ENCODE results near the gene UNC5B.

Gene UNC5B

GRCh38 chr10:71234004-71234894, 21.9 kb downstream of the UNC5B start:
- Histone ChIP-seq H3K4me2 (ENCODE audit: low read length) (no peak overlapping the region), H3K4me3 (ENCODE audit: low read depth, low read length) (no peak overlapping the region), H3K36me3 (ENCODE audit: control insufficient read depth, insufficient read depth, low read length) (no peaks in the 10 kb centered on the region), H3K4me1 (peaks cover 16% of the 10 kb centered on the region), H3K27me3 (ENCODE audit: control insufficient read depth, insufficient read depth, low read length) (no peaks in the 10 kb centered on the region), H3K79me2 (no peaks in the 10 kb centered on the region), H2AFZ (no peak overlapping the region), H3K9me3 (ENCODE audit: control insufficient read depth, low read length) (no peaks in the 10 kb centered on the region), H3K9ac (no peak overlapping the region), H3K27ac (no peak overlapping the region)
- no peak for TF ChIP-seq CTCF (IDR thresholded peaks at IDR 0.05)

GRCh38 chr10:71234970-71235685, 22.8 kb downstream of the UNC5B start:
- no peak overlapping the region for H3K9ac ChIP-seq
- peaks cover 16% of the 10 kb centered on the region for H3K4me1 ChIP-seq
- no peak for TF ChIP-seq CTCF (IDR thresholded peaks at IDR 0.05)
- no peaks in the 10 kb centered on the region for H3K36me3 ChIP-seq (ENCODE audit: control insufficient read depth, insufficient read depth, low read length)
- no peaks in the 10 kb centered on the region for H3K27me3 ChIP-seq (ENCODE audit: control insufficient read depth, insufficient read depth, low read length)
- H3K4me3 ChIP-seq (ENCODE audit: low read depth, low read length), result no peak overlapping the region
- peak overlapping the region; percentile 16 for H3K27ac ChIP-seq
- no peaks in the 10 kb centered on the region for H3K9me3 ChIP-seq (ENCODE audit: control insufficient read depth, low read length)
- no peaks in the 10 kb centered on the region for H3K79me2 ChIP-seq
- H2AFZ ChIP-seq, result no peak overlapping the region
- peak overlapping the region; percentile 26 for H3K4me2 ChIP-seq (ENCODE audit: low read length)

GRCh38 chr10:71235808-71236207, 23.4 kb downstream of the UNC5B start:
- Histone ChIP-seq H3K27ac (no peak overlapping the region), H3K79me2 (no peaks in the 10 kb centered on the region), H3K9me3 (ENCODE audit: control insufficient read depth, low read length) (no peaks in the 10 kb centered on the region), H2AFZ (no peak overlapping the region), H3K4me3 (ENCODE audit: low read depth, low read length) (no peak overlapping the region), H3K4me2 (ENCODE audit: low read length) (no peak overlapping the region), H3K36me3 (ENCODE audit: control insufficient read depth, insufficient read depth, low read length) (no peaks in the 10 kb centered on the region), H3K4me1 (peaks cover 20% of the 10 kb centered on the region), H3K9ac (no peak overlapping the region), H3K27me3 (ENCODE audit: control insufficient read depth, insufficient read depth, low read length) (no peaks in the 10 kb centered on the region)
- no peak for TF ChIP-seq CTCF (IDR thresholded peaks at IDR 0.05)

GRCh38 chr10:71236286-71236685, 23.9 kb downstream of the UNC5B start:
- no peak for TF ChIP-seq CTCF (IDR thresholded peaks at IDR 0.05)
- Histone ChIP-seq H3K27me3 (ENCODE audit: control insufficient read depth, insufficient read depth, low read length) (no peaks in the 10 kb centered on the region), H3K4me3 (ENCODE audit: low read depth, low read length) (no peak overlapping the region), H3K9ac (no peak overlapping the region), H3K9me3 (ENCODE audit: control insufficient read depth, low read length) (no peaks in the 10 kb centered on the region), H3K79me2 (no peaks in the 10 kb centered on the region), H3K4me1 (peaks cover 25% of the 10 kb centered on the region), H3K36me3 (ENCODE audit: control insufficient read depth, insufficient read depth, low read length) (no peaks in the 10 kb centered on the region), H2AFZ (no peak overlapping the region), H3K4me2 (ENCODE audit: low read length) (no peak overlapping the region), H3K27ac (no peak overlapping the region)
